ENCODE data around the gene RAPGEF6.

RAPGEF6 gene

DNA sequence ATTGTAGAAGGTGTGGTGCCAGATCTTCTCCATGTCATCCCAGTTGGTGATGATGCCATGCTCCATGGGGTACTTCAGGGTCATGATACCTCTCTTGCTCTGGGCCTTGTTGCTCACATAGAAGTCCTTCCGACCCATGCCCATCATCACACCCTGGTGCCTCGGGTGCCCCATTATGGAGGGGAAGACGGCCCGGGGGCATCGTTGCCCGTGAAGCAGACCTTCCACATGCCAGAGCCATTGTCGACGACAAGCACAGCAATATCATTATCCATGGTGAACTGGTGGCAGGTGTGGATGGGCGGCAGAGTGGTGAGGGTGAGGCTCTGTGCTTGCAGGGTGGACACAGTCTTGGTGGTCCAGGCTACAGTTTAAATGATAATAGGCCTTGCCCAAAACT, 24.8 kb upstream of the RAPGEF6 start:
- TF ChIP-seq ZNF565 (CRISPR knock-in tag; conservative IDR thresholded peaks at IDR 0.05; ENCODE audit: low read depth) (no peak), ZC3H10 (CRISPR knock-in tag; IDR thresholded peaks at IDR 0.05) (no peak), ZFP30 (CRISPR knock-in tag; IDR thresholded peaks at IDR 0.05) (no peak), OSR1 (CRISPR knock-in tag; IDR thresholded peaks at IDR 0.05) (no peak), ZFP3 (CRISPR knock-in tag; IDR thresholded peaks at IDR 0.05) (no peak), ESRRG (CRISPR knock-in tag; IDR thresholded peaks at IDR 0.05) (no peak), BACH2 (CRISPR knock-in tag; IDR thresholded peaks at IDR 0.05; ENCODE audit: borderline replicate concordance) (no peak), ZNF8 (CRISPR knock-in tag; IDR thresholded peaks at IDR 0.05) (no peak), SNAI2 (CRISPR knock-in tag; IDR thresholded peaks at IDR 0.05) (no peak), TCF4 (CRISPR knock-in tag; IDR thresholded peaks at IDR 0.05; ENCODE audit: borderline replicate concordance) (no peak), RARB (CRISPR knock-in tag; IDR thresholded peaks at IDR 0.05) (no peak), GLIS3 (CRISPR knock-in tag; IDR thresholded peaks at IDR 0.05) (no peak), PPARA (CRISPR knock-in tag; IDR thresholded peaks at IDR 0.05; ENCODE audit: borderline replicate concordance) (no peak), CSRNP3 (CRISPR knock-in tag; IDR thresholded peaks at IDR 0.05) (no peak), CSDC2 (CRISPR knock-in tag; IDR thresholded peaks at IDR 0.05) (no peak)
- TF ChIP-seq, protein P1, sequence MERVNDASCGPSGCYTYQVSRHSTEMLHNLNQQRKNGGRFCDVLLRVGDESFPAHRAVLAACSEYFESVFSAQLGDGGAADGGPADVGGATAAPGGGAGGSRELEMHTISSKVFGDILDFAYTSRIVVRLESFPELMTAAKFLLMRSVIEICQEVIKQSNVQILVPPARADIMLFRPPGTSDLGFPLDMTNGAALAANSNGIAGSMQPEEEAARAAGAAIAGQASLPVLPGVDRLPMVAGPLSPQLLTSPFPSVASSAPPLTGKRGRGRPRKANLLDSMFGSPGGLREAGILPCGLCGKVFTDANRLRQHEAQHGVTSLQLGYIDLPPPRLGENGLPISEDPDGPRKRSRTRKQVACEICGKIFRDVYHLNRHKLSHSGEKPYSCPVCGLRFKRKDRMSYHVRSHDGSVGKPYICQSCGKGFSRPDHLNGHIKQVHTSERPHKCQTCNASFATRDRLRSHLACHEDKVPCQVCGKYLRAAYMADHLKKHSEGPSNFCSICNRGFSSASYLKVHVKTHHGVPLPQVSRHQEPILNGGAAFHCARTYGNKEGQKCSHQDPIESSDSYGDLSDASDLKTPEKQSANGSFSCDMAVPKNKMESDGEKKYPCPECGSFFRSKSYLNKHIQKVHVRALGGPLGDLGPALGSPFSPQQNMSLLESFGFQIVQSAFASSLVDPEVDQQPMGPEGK (CRISPR knock-in tag; IDR thresholded peaks at IDR 0.05; ENCODE audit: borderline replicate concordance): no peak

GRCh38 chr5:131659290-131659689, 24.3 kb upstream of the RAPGEF6 start:
- TF ChIP-seq ZFP30 (CRISPR knock-in tag; IDR thresholded peaks at IDR 0.05): no peak
- TF ChIP-seq GLIS3 (CRISPR knock-in tag; IDR thresholded peaks at IDR 0.05): no peak
- TF ChIP-seq ZFP3 (CRISPR knock-in tag; IDR thresholded peaks at IDR 0.05): no peak
- no peak for TF ChIP-seq PPARA (CRISPR knock-in tag; IDR thresholded peaks at IDR 0.05; ENCODE audit: borderline replicate concordance)
- no peak for TF ChIP-seq OSR1 (CRISPR knock-in tag; IDR thresholded peaks at IDR 0.05)
- TF ChIP-seq, protein P1 (CRISPR knock-in tag; IDR thresholded peaks at IDR 0.05; ENCODE audit: borderline replicate concordance): no peak
- no peak for TF ChIP-seq POU6F1 (CRISPR knock-in tag; IDR thresholded peaks at IDR 0.05; ENCODE audit: borderline replicate concordance, low read depth)
- TF ChIP-seq ESRRG (CRISPR knock-in tag; IDR thresholded peaks at IDR 0.05): no peak
- TF ChIP-seq ARNTL (CRISPR knock-in tag; IDR thresholded peaks at IDR 0.05; ENCODE audit: borderline replicate concordance, low read depth): no peak
- no peak for TF ChIP-seq ZNF8 (CRISPR knock-in tag; IDR thresholded peaks at IDR 0.05)
- no peak for TF ChIP-seq TCF4 (CRISPR knock-in tag; IDR thresholded peaks at IDR 0.05; ENCODE audit: borderline replicate concordance)
- TF ChIP-seq ZNF565 (CRISPR knock-in tag; conservative IDR thresholded peaks at IDR 0.05; ENCODE audit: low read depth): no peak
- no peak for TF ChIP-seq ISL1 (CRISPR knock-in tag; IDR thresholded peaks at IDR 0.05)
- TF ChIP-seq RARB (CRISPR knock-in tag; IDR thresholded peaks at IDR 0.05): no peak
- TF ChIP-seq CSDC2 (CRISPR knock-in tag; IDR thresholded peaks at IDR 0.05): no peak
- no peak for ATAC-seq

More for the DNA sequence above, 24.8 kb upstream of the RAPGEF6 start:
- no peak for ATAC-seq

DNA sequence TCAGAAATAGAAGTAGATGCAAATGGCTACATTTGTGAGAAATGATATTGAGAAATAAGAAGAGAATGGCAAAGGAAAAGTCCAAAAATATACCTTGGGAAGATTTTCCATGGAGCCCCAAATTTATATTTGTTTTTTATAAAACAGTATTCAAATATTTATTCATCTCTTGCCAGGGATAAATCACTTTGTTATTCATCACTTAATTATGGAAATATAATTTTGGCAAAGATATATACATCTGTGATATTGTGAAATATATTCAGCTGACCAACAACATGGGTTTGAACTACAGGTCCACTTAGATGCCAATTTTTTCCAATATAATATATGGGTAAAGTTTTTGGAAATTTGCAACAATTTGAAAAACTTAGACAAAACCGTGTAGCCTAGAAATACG, 19.7 kb upstream of the RAPGEF6 start:
- no peak for ATAC-seq
- TF ChIP-seq ISL1 (CRISPR knock-in tag; IDR thresholded peaks at IDR 0.05) (no peak), PPARA (CRISPR knock-in tag; IDR thresholded peaks at IDR 0.05; ENCODE audit: borderline replicate concordance) (no peak), ZNF8 (CRISPR knock-in tag; IDR thresholded peaks at IDR 0.05) (no peak), TCF4 (CRISPR knock-in tag; IDR thresholded peaks at IDR 0.05; ENCODE audit: borderline replicate concordance) (no peak), OSR1 (CRISPR knock-in tag; IDR thresholded peaks at IDR 0.05) (no peak), ZFP30 (CRISPR knock-in tag; IDR thresholded peaks at IDR 0.05) (no peak), BACH2 (CRISPR knock-in tag; IDR thresholded peaks at IDR 0.05; ENCODE audit: borderline replicate concordance) (no peak), RARB (CRISPR knock-in tag; IDR thresholded peaks at IDR 0.05) (no peak), SNAI2 (CRISPR knock-in tag; IDR thresholded peaks at IDR 0.05) (no peak), ESRRG (CRISPR knock-in tag; IDR thresholded peaks at IDR 0.05) (no peak), CREB5 (CRISPR knock-in tag; IDR thresholded peaks at IDR 0.05; ENCODE audit: low read depth) (no peak), ZFP3 (CRISPR knock-in tag; IDR thresholded peaks at IDR 0.05) (no peak), ZC3H10 (CRISPR knock-in tag; IDR thresholded peaks at IDR 0.05) (no peak), ZNF70 (CRISPR knock-in tag; IDR thresholded peaks at IDR 0.05) (no peak), ARNTL (CRISPR knock-in tag; IDR thresholded peaks at IDR 0.05; ENCODE audit: borderline replicate concordance, low read depth) (no peak), ZNF565 (CRISPR knock-in tag; conservative IDR thresholded peaks at IDR 0.05; ENCODE audit: low read depth) (no peak)
- TF ChIP-seq, protein P2, sequence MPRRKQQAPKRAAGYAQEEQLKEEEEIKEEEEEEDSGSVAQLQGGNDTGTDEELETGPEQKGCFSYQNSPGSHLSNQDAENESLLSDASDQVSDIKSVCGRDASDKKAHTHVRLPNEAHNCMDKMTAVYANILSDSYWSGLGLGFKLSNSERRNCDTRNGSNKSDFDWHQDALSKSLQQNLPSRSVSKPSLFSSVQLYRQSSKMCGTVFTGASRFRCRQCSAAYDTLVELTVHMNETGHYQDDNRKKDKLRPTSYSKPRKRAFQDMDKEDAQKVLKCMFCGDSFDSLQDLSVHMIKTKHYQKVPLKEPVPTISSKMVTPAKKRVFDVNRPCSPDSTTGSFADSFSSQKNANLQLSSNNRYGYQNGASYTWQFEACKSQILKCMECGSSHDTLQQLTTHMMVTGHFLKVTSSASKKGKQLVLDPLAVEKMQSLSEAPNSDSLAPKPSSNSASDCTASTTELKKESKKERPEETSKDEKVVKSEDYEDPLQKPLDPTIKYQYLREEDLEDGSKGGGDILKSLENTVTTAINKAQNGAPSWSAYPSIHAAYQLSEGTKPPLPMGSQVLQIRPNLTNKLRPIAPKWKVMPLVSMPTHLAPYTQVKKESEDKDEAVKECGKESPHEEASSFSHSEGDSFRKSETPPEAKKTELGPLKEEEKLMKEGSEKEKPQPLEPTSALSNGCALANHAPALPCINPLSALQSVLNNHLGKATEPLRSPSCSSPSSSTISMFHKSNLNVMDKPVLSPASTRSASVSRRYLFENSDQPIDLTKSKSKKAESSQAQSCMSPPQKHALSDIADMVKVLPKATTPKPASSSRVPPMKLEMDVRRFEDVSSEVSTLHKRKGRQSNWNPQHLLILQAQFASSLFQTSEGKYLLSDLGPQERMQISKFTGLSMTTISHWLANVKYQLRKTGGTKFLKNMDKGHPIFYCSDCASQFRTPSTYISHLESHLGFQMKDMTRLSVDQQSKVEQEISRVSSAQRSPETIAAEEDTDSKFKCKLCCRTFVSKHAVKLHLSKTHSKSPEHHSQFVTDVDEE (CRISPR knock-in tag; IDR thresholded peaks at IDR 0.05): no peak
- TF ChIP-seq, protein P1 (CRISPR knock-in tag; IDR thresholded peaks at IDR 0.05; ENCODE audit: borderline replicate concordance): no peak
